CD4-positive, alpha-beta T cell treated with Interleukin-12 subunit alpha and Interleukin-12 subunit beta, for 1 hour (primary cell): ENCODE results near the gene IQCH.
"Not testable (repeated sequence)": the region's sequence is repeated elsewhere in the genome, so short reads cannot be mapped to it uniquely, and the experiment has no call there.

ENCODE experiments used
- DNase-seq: peaks from one replicate; pipeline ENCODE4 v3.0.0-alpha.2; 2020

Gene IQCH

GRCh38 chr15:67361100-67361499, 106.5 kb downstream of the IQCH start:
- no peak for DNase-seq

GRCh38 chr15:67363712-67364111, 109.1 kb downstream of the IQCH start:
- DNase-seq: not testable (repeated sequence)

- no peak for DNase-seq
Observed at GRCh38 chr15:67365994-67366393, 111.4 kb downstream of the IQCH start.

GRCh38 chr15:67366904-67367303, 112.3 kb downstream of the IQCH start:
- DNase-seq: no peak

- no peak for DNase-seq
Observed at GRCh38 chr15:67369359-67369998, 114.9 kb downstream of the IQCH start.

- no peak for DNase-seq
Observed at GRCh38 chr15:67370206-67370954, 115.8 kb downstream of the IQCH start.

GRCh38 chr15:67372543-67372942, 118.0 kb downstream of the IQCH start:
- DNase-seq: no peak

- no peak for DNase-seq
Observed at GRCh38 chr15:67372986-67373675, 118.5 kb downstream of the IQCH start.

- no peak for DNase-seq
Observed at GRCh38 chr15:67373971-67374370, 119.4 kb downstream of the IQCH start.

- DNase-seq: no peak
Observed at GRCh38 chr15:67379530-67379929, 124.9 kb downstream of the IQCH start.

- DNase-seq: no peak
Observed at GRCh38 chr15:67380921-67381320, 126.3 kb downstream of the IQCH start.

- no peak for DNase-seq
Observed at GRCh38 chr15:67381416-67382045, 126.9 kb downstream of the IQCH start.

GRCh38 chr15:67382723-67383122, 128.1 kb downstream of the IQCH start:
- DNase-seq: no peak

- DNase-seq: no peak
Observed at GRCh38 chr15:67383899-67384298, 129.3 kb downstream of the IQCH start.

- DNase-seq: no peak
Observed at GRCh38 chr15:67384761-67385160, 130.2 kb downstream of the IQCH start.

GRCh38 chr15:67385971-67386370, 131.4 kb downstream of the IQCH start:
- DNase-seq: no peak

GRCh38 chr15:67386947-67387346, 132.4 kb downstream of the IQCH start:
- no peak for DNase-seq

- DNase-seq: no peak
Observed at GRCh38 chr15:67389975-67390374, 135.4 kb downstream of the IQCH start.

GRCh38 chr15:67394873-67395639, 140.5 kb downstream of the IQCH start:
- DNase-seq: no peak

- DNase-seq: no peak
Observed at GRCh38 chr15:67396114-67396513, 141.5 kb downstream of the IQCH start.

GRCh38 chr15:67397139-67397538, 142.6 kb downstream of the IQCH start:
- DNase-seq: no peak

GRCh38 chr15:67399925-67400324, 145.3 kb downstream of the IQCH start:
- DNase-seq: no peak

GRCh38 chr15:67400890-67401289, 146.3 kb downstream of the IQCH start:
- no peak for DNase-seq
